ELF-1 (cell line): ENCODE data around the gene ARHGAP26.

ENCODE experiments used
- DNase-seq: peaks from one replicate; pipeline ENCODE4 v3.0.0-alpha.2; 2016; ENCODE audit warnings: low read depth, low spot score

ARHGAP26 gene

GRCh38 chr5:142810743-142811290 lies 40.6 kb downstream of the ARHGAP26 start:
- DNase-seq, result no peak

DNA sequence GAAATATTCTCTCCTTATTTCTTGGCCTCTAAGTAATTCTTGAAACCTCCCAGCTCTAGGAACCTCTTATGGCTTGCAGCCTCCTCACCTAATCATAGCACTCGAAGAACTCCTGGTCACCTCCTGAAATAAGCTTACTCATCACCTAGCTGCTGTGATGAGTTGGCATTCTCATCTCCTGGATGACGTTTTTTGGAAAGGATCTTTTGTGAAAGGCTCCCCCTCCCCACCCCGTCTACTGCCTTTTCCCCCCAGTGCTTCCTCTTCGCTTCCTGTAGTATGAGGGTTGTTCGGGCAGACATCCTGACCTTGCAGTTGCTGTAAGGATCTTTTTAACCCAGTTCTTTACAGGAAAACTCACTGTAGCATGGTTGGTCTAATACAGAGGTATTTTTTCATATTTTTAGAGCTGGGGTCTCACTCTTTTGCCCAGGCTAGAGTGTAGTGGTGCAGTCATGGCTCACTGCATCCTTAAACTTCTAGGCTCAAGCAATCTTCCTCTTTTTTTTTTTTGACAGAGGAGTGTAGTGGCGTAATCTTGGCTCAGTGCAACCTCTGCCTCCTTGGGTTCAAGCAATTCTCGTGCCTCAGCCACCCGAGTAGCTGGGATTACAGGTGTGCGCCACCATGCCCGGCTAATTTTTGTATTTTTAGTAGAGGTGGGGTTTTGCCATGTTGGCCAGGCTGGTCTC lies 41.8 kb downstream of the ARHGAP26 start:
- no peak for DNase-seq

DNA sequence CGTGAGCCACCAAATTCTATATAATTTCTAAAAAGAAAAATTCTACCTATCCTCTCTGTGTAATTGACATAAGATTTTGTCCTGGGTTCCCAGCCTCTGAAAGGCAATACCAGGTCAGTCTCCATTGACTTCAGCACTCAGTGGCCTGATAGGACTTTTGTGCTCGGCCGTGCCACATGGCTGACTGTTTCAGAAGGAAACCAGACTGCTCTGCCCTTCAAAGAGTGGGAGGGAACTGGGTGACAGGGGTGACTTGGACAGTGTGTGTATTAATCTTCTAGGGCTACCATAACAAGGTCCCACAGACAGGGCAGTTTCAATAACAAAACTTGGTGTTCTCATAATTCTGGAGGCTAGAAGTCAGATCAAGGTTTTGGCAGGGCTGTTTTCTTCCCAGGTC lies 43.0 kb downstream of the ARHGAP26 start:
- DNase-seq, result no peak

GRCh38 chr5:142814122-142814521 lies 43.9 kb downstream of the ARHGAP26 start:
- DNase-seq, result no peak

DNA sequence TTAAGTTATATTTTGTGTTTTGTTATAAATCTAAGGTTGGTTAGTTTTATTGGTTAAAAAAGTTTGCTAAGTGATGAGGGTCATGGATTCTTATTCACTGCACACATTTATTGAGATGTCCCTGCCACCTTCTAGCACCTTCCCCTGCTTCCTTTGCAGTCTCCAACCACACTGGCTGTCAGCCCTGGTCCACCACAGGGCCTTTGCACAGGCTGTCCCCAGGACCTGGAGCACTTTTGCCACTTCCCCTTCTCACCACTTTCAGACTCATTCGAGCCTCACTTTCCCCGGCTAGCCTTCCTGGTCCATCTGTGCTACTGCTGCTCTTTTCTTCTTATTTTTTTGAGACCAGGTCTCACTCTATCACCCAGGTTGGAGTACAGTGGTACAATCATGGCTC lies 45.3 kb downstream of the ARHGAP26 start:
- no peak for DNase-seq

DNA sequence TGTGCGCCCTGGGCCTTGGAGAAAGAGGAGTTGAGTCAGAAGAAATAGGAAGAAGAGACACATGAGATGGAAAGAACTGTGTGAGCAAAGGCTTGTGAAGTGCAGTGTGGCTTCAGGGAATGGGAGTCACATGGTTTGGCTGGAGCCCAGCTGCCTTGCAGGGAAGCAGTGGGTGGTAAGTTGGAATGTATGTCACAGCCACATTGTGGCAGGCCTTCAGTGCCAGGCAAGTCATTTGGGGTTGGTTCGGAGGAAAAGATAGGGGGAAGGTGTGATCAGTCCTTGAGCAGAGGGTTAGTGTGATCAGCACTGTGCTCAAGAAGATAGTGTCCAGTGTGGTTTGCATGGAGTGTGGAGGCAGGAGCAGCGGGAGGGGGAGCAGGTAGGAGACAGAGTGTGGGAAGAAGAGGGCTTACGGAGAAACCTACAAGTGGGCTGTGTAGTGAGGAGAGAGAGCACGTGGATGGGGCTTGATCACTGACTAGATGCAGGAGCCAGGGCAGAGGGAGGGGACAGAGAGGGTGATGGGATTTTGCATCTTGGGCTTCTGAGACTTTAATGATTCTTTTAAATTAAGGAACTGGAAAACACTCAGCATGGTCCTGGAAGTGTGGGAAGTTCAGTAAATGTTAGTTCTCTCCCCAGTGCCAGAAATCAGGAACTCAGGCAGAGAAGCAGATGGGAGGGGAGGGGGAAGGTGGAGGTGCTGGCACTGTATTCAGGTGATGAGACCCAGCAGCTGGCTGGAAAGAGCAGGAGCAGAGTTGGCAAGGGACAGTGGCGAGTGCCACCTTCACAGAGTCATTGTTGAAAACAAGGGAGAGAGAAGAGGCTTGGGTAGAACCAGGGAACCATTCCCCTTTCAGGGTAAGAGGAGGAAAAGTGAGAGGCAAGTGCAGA lies 46.6 kb downstream of the ARHGAP26 start:
- no peak for DNase-seq

- no peak for DNase-seq
These were observed 47.8 kb downstream of the ARHGAP26 start for GRCh38 chr5:142817949-142818431.

- no peak for DNase-seq
These were observed 49.1 kb downstream of the ARHGAP26 start for GRCh38 chr5:142819292-142819691.

GRCh38 chr5:142819825-142820224 lies 49.6 kb downstream of the ARHGAP26 start:
- DNase-seq, result no peak

- DNase-seq, result no peak
These were observed 50.3 kb downstream of the ARHGAP26 start for GRCh38 chr5:142820447-142820846.

- no peak for DNase-seq
These were observed 51.0 kb downstream of the ARHGAP26 start for GRCh38 chr5:142821034-142821732.

GRCh38 chr5:142821733-142822487 lies 51.7 kb downstream of the ARHGAP26 start:
- no peak for DNase-seq

DNA sequence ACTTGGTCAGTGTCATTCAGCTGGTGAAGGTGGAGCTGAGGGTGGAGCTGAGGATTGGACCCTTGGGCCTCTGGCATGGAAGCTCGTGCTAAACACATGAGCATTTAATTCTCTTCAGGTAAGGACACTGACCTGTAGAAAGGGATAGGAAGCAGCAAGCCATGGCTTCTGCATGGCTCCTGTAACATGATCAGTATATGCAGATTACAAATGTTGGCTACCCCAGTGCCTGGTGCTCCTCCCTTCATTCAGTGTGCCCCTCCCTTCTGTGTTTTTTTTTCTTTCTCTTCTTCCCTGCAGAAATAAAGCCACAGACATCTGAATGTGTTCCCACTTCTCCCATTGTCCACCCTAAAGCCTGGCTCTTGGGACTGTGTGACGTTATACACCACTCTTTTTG lies 52.9 kb downstream of the ARHGAP26 start:
- DNase-seq, result no peak

DNA sequence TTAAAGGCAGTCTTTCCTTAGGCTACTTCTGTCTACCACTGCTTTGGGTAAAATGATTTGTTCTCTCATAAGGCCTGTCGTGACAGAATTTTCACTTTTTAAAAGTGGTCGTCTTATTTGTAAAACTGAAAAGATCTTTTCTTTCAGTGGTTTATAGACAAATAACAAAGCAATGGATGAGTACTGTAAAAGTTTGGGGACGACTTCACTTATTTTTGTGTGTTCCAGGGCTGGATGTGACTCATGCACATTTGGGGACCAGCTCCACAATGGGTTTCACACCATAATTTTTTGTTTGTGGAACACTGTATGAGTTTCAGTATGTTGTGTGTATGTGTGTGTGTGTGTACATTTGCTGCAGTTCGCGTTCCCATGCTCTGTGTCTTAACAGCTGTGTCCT lies 53.6 kb downstream of the ARHGAP26 start:
- DNase-seq, result no peak

DNA sequence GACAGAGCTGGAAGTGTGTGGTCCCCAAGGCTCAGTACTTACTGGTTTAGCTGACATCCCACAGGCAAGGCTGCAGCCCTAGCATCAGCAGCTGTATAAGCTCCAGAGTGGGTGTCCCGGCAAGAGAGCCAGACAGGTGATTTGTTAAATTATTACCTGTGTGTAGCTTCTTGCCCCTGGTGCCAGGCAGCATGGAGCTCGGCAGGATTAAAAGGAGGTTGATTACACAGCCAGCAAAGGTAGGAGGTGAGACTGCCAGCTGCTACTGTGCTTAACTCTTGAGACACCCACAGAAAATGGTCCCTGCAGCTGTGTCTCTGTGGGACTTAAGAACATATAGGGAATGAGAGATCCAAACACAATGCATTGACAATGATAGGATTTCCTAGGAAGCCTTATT lies 54.2 kb downstream of the ARHGAP26 start:
- DNase-seq, result no peak

DNA sequence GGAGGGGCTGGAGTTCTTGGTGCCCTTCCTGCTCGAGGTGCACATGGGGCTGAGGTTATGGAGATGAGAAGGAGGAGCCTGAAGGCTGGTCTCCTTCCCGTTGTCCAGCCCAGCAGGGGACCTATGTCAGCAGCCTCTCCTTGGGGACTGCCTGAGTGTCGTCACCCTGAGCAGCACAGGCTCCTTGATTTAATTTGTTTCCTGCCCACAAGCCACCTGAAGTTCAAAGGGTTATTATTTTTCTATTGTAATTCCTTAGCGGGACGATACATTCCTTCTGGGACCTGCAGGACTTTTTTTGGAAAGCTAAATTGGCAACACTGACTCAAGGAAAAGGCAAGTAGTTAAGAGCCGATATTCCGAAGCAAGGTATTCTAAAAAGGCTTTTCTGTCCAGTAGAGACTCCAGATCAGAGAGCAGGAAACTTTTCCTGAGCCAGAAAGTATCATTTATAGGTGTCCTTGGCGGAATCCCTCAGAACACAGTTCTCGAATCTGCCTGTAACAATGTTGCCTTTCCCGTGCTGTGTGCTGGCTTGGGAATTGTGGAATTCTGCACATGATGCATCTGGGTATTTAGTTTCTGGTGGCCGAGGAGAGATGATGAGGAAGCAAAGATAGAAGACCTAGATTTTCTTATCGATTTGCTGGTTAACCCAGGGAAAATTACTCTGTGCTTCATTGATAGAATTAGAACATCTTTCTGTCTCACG lies 55.4 kb downstream of the ARHGAP26 start:
- peak; percentile 30 for DNase-seq

- DNase-seq, result no peak
These were observed 55.9 kb downstream of the ARHGAP26 start for GRCh38 chr5:142826093-142826492.

DNA sequence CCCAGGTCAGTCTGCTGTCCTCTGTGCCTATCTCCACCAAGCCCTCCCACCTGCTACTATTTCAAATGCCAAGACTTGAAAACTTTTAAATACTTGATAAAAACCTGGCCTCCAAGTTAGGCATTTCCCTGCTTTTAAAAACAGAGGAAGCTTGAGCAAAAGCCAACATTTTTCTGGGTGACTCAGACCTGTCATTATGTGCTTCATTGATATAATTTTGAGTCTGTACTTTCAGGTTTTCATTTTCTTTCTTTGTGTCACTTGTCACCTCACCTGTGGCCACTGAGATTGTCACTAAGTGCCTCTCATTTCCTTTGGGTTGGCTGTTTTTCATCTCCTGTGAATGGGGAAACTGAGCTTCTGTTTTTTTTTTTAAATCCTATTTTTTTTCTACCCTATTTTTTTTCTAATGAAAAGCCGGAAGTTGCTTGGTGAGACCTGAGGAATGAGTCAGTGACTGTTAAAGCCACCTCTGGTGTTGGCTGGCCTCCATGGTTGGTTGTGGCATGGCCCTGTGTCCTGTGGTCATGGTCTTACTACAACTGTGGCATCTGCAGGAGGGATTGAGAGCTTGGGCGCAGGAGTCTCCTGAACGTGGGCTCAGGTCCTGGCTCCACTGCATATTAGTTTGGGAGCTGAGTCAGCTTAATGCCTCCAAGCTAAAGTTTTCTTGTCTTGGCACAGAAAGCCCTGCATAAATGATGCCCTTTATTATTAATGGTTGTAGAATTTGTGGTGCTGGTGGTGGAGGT lies 56.7 kb downstream of the ARHGAP26 start:
- DNase-seq, result no peak

- no peak for DNase-seq
These were observed 57.9 kb downstream of the ARHGAP26 start for GRCh38 chr5:142827934-142828576.
